ENCODE data around the gene SEL1L2. TPM values are rescaled to one million over a fixed set of nuclear protein-coding genes. Genes with fewer than 3 reads are reported as not detected.

Gene SEL1L2
- total RNA-seq, 2 experiments from 2014 or later, result not detected

DNA sequence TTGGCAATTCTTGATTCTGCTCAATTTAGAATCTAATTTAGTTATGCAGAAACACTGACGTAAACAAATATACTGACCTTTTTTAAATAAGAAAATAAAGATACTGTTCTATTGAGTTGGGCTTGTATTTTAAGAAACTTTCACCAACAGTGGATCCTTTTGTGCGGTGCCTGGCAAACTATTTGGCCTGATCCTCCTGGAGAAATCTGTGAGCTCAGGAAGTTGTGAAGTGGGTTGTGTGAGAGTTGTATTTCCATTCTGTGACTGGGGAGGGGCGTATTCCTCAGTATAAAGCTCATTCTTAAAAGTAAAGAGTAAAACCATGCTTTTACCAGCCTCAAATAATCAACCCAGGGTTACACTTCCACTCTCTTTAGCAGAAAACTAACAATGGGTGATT lies 85.6 kb downstream of the SEL1L2 start:
- peaks cover 3% of the 10 kb centered on the region for H3K9me3 Mint-ChIP-seq
- no peaks in the 10 kb centered on the region for H3K4me1 Mint-ChIP-seq (ENCODE audit: low read depth)
- Histone ChIP-seq H3K9me3 (ENCODE audit: control insufficient read depth in 1 of 2, insufficient read depth in 1 of 2, low read length in 2 of 2) (peaks cover 0 to 4% of the 10 kb centered on the region in 2 experiments), H3K27ac (ENCODE audit: low read depth in 1 of 2, low read length in 2 of 2) (no peak overlapping the region), H3K27me3 (ENCODE audit: control insufficient read depth in 1 of 2, insufficient read depth in 2 of 2, low read length in 2 of 2) (peaks cover 0 to 5% of the 10 kb centered on the region in 2 experiments), H3K4me3 (ENCODE audit: low read length) (no peak overlapping the region), H3K4me1 (ENCODE audit: insufficient read depth, low read length) (no peaks in the 10 kb centered on the region), H3K36me3 (ENCODE audit: insufficient read depth, low read length) (no peaks in the 10 kb centered on the region)
- ATAC-seq (ENCODE audit: poor library complexity) (no peak), DNase-seq (no peak)
- no peaks in the 10 kb centered on the region for H3K36me3 Mint-ChIP-seq (ENCODE audit: low read depth)
- ChIA-PET POLR2A (no interaction called here), CTCF (no interaction called here)
- no peak overlapping the region for H3K27ac Mint-ChIP-seq
- H3K4me3 Mint-ChIP-seq, result no peak overlapping the region
- TF ChIP-seq, protein P1, sequence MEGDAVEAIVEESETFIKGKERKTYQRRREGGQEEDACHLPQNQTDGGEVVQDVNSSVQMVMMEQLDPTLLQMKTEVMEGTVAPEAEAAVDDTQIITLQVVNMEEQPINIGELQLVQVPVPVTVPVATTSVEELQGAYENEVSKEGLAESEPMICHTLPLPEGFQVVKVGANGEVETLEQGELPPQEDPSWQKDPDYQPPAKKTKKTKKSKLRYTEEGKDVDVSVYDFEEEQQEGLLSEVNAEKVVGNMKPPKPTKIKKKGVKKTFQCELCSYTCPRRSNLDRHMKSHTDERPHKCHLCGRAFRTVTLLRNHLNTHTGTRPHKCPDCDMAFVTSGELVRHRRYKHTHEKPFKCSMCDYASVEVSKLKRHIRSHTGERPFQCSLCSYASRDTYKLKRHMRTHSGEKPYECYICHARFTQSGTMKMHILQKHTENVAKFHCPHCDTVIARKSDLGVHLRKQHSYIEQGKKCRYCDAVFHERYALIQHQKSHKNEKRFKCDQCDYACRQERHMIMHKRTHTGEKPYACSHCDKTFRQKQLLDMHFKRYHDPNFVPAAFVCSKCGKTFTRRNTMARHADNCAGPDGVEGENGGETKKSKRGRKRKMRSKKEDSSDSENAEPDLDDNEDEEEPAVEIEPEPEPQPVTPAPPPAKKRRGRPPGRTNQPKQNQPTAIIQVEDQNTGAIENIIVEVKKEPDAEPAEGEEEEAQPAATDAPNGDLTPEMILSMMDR (IDR thresholded peaks at IDR 0.05), result no peak
- intact Hi-C loops (cut with DNase I, micrococcal nuclease), result no loop called here
- peaks cover 9% of the 10 kb centered on the region for H3K27me3 Mint-ChIP-seq

DNA sequence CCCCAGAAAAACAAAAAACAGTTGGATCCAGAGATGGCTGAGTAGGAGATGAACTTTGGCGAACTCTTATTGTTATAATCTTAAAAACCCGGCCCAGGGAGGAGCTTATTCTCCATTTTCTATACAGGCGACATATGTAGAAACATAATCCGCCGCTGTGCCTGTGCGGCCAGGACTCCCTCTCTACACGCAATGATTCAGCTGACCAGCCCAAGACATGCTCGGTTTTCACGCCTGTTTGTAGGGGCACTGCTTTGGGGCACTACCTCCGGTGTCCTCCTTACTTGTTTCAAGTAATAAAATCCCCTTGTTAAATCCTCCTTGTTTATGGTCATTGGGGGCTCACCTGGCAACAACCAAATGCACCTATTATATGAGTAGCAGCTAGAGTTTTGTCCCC lies 89.9 kb downstream of the SEL1L2 start:
- Mint-ChIP-seq H3K9me3 (peaks cover 3% of the 10 kb centered on the region), H3K27me3 (no peaks in the 10 kb centered on the region), H3K4me1 (ENCODE audit: low read depth) (no peaks in the 10 kb centered on the region), H3K27ac (no peak overlapping the region), H3K4me3 (no peak overlapping the region), H3K36me3 (ENCODE audit: low read depth) (no peaks in the 10 kb centered on the region)
- intact Hi-C loops (cut with DNase I, micrococcal nuclease), result no loop called here
- H3K27ac ChIP-seq (ENCODE audit: low read depth in 1 of 2, low read length in 2 of 2), result no peak overlapping the region
- H3K9me3 ChIP-seq (ENCODE audit: control insufficient read depth in 1 of 2, insufficient read depth in 1 of 2, low read length in 2 of 2), result peaks cover 0 to 4% of the 10 kb centered on the region in 2 experiments
- TF ChIP-seq, protein P1 (IDR thresholded peaks at IDR 0.05), result no peak
- no peak for ATAC-seq (ENCODE audit: poor library complexity)
- no peak for DNase-seq
- H3K27me3 ChIP-seq (ENCODE audit: control insufficient read depth in 1 of 2, insufficient read depth in 2 of 2, low read length in 2 of 2), result no peaks in the 10 kb centered on the region
- CTCF ChIA-PET, result no interaction called here
- no peaks in the 10 kb centered on the region for H3K4me1 ChIP-seq (ENCODE audit: insufficient read depth, low read length)
- H3K4me3 ChIP-seq (ENCODE audit: low read length), result no peak overlapping the region
- no peaks in the 10 kb centered on the region for H3K36me3 ChIP-seq (ENCODE audit: insufficient read depth, low read length)
- POLR2A ChIA-PET, result no interaction called here

DNA sequence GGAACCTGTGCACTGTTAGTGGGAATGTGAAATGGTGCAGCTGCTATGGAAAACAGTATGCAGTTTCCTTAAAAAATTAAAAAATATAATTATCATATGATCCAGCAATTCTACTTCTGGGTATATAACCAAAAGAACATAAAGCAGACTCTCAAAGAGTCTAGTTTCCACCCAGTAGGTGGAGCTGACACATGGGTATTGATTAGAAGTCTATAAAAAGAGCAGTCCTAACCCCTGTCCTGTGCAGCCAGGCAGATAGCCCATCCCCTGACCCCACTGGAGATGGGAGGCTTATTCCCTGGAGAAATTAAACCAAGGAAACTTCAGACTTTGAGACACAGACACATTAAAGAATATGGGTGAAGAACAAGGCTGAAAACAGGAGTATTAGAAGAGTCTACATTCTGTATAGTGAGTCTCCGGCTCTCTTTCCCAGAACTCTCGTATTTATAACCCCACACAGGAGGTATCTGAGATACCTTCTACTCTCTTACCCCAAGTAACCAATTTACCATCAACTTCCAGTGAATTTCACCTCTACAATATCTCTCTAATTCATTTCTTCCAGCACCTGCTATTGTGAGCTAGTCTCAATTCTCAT lies 92.3 kb downstream of the SEL1L2 start:
- H3K4me1 Mint-ChIP-seq (ENCODE audit: low read depth), result no peaks in the 10 kb centered on the region
- peaks cover 0 to 4% of the 10 kb centered on the region in 2 experiments for H3K9me3 ChIP-seq (ENCODE audit: control insufficient read depth in 1 of 2, insufficient read depth in 1 of 2, low read length in 2 of 2)
- intact Hi-C loops (cut with DNase I, micrococcal nuclease), result no loop called here
- H3K9me3 Mint-ChIP-seq, result peaks cover 5% of the 10 kb centered on the region
- H3K4me1 ChIP-seq (ENCODE audit: insufficient read depth, low read length), result no peaks in the 10 kb centered on the region
- DNase-seq, result no peak
- POLR2A ChIA-PET, result no interaction called here
- TF ChIP-seq, protein P1 (IDR thresholded peaks at IDR 0.05), result no peak
- H3K4me3 Mint-ChIP-seq, result no peak overlapping the region
- ATAC-seq (ENCODE audit: poor library complexity), result no peak
- CTCF ChIA-PET, result no interaction called here
- no peaks in the 10 kb centered on the region for H3K27me3 ChIP-seq (ENCODE audit: control insufficient read depth in 1 of 2, insufficient read depth in 2 of 2, low read length in 2 of 2)
- no peak overlapping the region for H3K27ac ChIP-seq (ENCODE audit: low read depth in 1 of 2, low read length in 2 of 2)
- H3K36me3 Mint-ChIP-seq (ENCODE audit: low read depth), result no peaks in the 10 kb centered on the region
- H3K27ac Mint-ChIP-seq, result no peak overlapping the region
- no peaks in the 10 kb centered on the region for H3K36me3 ChIP-seq (ENCODE audit: insufficient read depth, low read length)
- no peak overlapping the region for H3K4me3 ChIP-seq (ENCODE audit: low read length)
- no peaks in the 10 kb centered on the region for H3K27me3 Mint-ChIP-seq
